Karpas-422 (cell line): ENCODE results near the gene PPM1M. TPM values are rescaled to one million over a fixed set of nuclear protein-coding genes. Genes with fewer than 3 reads are reported as not detected.

ENCODE experiments used
- DNase-seq: peaks from one replicate; pipeline ENCODE4 v3.0.0-alpha.2; 2015
- H2AFZ ChIP-seq: fragments of 200-600 bp; sonication (generic); 2 replicates; pipeline ENCODE4 v1.6.1; 2014; ENCODE audit warnings: antibody characterized with exemption, low read length, mixed read lengths
- H3K27ac ChIP-seq: fragments of 200-600 bp; sonication (generic); 2 replicates; pipeline ENCODE4 v1.5.1; 2014; ENCODE audit warnings: mild to moderate bottlenecking, low read length, moderate library complexity
- H3K27me3 ChIP-seq: fragments of 200-600 bp; sonication (generic); 2 replicates; pipeline ENCODE4 v1.6.1; 2014; ENCODE audit warnings: low read length, mixed read lengths
- H3K36me3 ChIP-seq: fragments of 200-600 bp; sonication (generic); 2 replicates; pipeline ENCODE4 v1.6.1; 2014; ENCODE audit warnings: low read length, mixed read lengths; ENCODE audit not compliant: insufficient read depth
- H3K4me1 ChIP-seq: fragments of 200-600 bp; sonication (generic); 2 replicates; pipeline ENCODE4 v1.6.1; 2014; ENCODE audit warnings: mild to moderate bottlenecking, low read length, mixed read lengths
- H3K4me2 ChIP-seq: fragments of 200-600 bp; sonication (generic); 2 replicates; pipeline ENCODE4 v1.6.1; 2014; ENCODE audit warnings: low read length, low read depth, mild to moderate bottlenecking; ENCODE audit not compliant: poor library complexity, severe bottlenecking
- H3K4me3 ChIP-seq: fragments of 200-600 bp; sonication (generic); 2 replicates; pipeline ENCODE4 v1.5.1; 2014; ENCODE audit warnings: mild to moderate bottlenecking, antibody characterized with exemption, low read length, mixed read lengths
- H3K79me2 ChIP-seq: fragments of 200-600 bp; sonication (generic); 2 replicates; pipeline ENCODE4 v1.6.1; 2014; ENCODE audit warnings: mild to moderate bottlenecking, low read length, mixed read lengths
- H3K9ac ChIP-seq: fragments of 200-600 bp; sonication (generic); 2 replicates; pipeline ENCODE4 v1.6.0; 2014; ENCODE audit warnings: low read length
- H3K9me2 ChIP-seq: fragments of 200-600 bp; sonication (generic), shearing (Covaris generic); replicated peaks from 2 replicates; pipeline ENCODE4 v1.6.0; 2014; ENCODE audit warnings: mild to moderate bottlenecking, low read length, moderate library complexity; ENCODE audit not compliant: insufficient read depth
- H3K9me3 ChIP-seq: fragments of 300-700, 200-600 bp; sonication (generic); 2 replicates; pipeline ENCODE4 v1.6.1; 2014; ENCODE audit warnings: low read length, mixed read lengths
- H4K20me1 ChIP-seq: fragments of 200-600 bp; sonication (generic); 2 replicates; pipeline ENCODE4 v1.6.1; 2014; ENCODE audit warnings: mild to moderate bottlenecking, antibody characterized with exemption, low read length, low read depth; ENCODE audit not compliant: insufficient read depth
- total RNA-seq: library from RNA; depleted of rRNA; stranded (reverse); fragments of >200 nt; shearing (Covaris generic); gene quantifications from 2 replicates; pipeline ENCODE4 v1.2.3, GENCODE V29; 2014; ENCODE audit warnings: low replicate concordance

The PPM1M gene
- total RNA-seq, 1 experiment from 2014 or later = 35.4 TPM

DNA sequence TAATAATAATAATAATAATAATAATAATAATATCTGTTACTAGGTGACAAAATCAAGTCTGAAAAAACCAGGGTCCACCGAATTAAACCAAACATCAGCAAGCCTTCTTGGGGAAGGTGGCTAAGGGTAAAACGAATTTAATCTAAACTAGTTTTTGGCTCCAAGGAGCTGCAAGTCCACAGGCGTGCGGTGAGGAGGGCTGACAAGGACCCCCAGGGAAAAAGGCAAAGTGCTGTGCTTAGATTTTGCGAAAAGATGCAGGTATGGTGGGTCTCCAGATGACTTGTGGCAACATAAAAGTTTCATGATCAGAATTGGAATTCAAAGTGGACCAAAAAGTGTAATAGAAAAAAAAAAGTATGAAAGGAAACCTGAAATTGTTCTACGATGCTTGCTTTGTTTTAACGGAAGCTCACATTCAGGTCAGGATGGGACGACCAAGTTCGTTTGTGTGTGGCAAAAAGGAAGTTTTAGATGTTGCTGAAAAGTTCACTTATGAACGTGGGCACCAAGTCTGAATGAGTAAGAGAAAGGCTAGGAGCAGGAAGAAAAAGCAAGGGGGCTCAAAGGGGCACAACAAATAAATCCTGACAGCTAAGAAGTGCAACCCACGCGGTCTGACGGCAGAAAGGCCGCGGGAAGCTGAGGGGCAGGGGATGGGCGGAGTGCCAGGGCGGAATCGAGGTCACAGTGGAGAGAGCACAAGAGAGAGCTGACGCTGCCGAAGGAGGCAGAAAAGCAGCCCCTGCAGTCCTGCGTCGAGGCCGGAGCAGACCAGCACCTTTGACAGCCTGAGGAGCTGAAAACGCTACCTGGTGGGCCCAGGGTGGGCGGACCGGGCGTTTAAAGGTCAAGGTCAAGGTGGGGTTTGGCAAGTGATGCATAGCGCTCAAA is 31.8 kb downstream of the PPM1M start:
- DNase-seq = peak; percentile 92
- no peaks in the 10 kb centered on the region for H3K27me3 ChIP-seq
- peak overlapping the region; percentile 93 for H3K4me2 ChIP-seq
- H3K9ac ChIP-seq = peak overlapping the region; percentile 98
- no peaks in the 10 kb centered on the region for H3K9me2 ChIP-seq
- H3K27ac ChIP-seq = peak overlapping the region; percentile 86
- peaks cover 59% of the 10 kb centered on the region for H3K79me2 ChIP-seq
- H4K20me1 ChIP-seq = peaks cover 44% of the 10 kb centered on the region
- H3K36me3 ChIP-seq = peaks cover 30% of the 10 kb centered on the region
- H3K9me3 ChIP-seq = no peaks in the 10 kb centered on the region
- H3K4me3 ChIP-seq = peak overlapping the region; percentile 82
- no peak overlapping the region for H2AFZ ChIP-seq
- peaks cover 37% of the 10 kb centered on the region for H3K4me1 ChIP-seq

- Histone ChIP-seq H3K4me3 (peak overlapping the region; percentile 82), H3K4me1 (peaks cover 31% of the 10 kb centered on the region), H4K20me1 (peaks cover 39% of the 10 kb centered on the region), H3K4me2 (peak overlapping the region; percentile 93), H2AFZ (no peak overlapping the region), H3K9me3 (no peaks in the 10 kb centered on the region), H3K79me2 (peaks cover 52% of the 10 kb centered on the region), H3K9ac (peak overlapping the region; percentile 98), H3K9me2 (no peaks in the 10 kb centered on the region), H3K36me3 (peaks cover 23% of the 10 kb centered on the region), H3K27me3 (no peaks in the 10 kb centered on the region), H3K27ac (peak overlapping the region; percentile 86)
- DNase-seq = peak; percentile 84
Observed at GRCh38 chr3:52277972-52278509, 32.5 kb downstream of the PPM1M start.

- Histone ChIP-seq H3K79me2 (peaks cover 46% of the 10 kb centered on the region), H2AFZ (no peak within 1 kb of the TSS), H3K4me1 (peaks cover 27% of the 10 kb centered on the region)
Observed at GRCh38 chr3:52278510-52279069, 33.0 kb downstream of the PPM1M start, which contains the start of gene WDR82. Gene WDR82 (minus strand): TSS chr3:52278649. CDS start chr3:52278361, 288 bp downstream.

DNA sequence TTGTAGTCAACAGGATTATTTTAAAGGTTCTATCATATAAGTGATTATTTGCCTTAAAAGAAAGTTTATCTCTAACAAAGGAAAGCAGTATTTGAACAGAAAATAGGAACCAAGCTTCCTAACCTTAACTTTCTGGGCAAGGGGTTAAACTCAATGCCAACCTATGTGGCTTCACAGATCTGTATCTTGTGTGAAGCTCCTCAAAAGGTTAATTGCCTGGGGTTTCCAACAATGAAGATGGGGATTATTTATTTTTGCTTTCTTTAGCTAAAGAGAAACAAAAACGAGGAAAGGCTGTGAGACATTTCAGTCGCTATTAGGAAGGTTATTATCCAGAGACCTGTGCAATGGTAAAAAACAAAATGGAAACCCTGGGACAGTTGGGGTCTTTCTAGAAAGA is 34.0 kb downstream of the PPM1M start:
- H3K4me1 ChIP-seq = peaks cover 27% of the 10 kb centered on the region
- H3K79me2 ChIP-seq = peaks cover 36% of the 10 kb centered on the region
- H3K9ac ChIP-seq = peak overlapping the region; percentile 98
- no peak overlapping the region for H3K27ac ChIP-seq
- H3K4me2 ChIP-seq = peak overlapping the region; percentile 93
- H3K9me2 ChIP-seq = no peaks in the 10 kb centered on the region
- H3K4me3 ChIP-seq = peak overlapping the region; percentile 82
- H3K36me3 ChIP-seq = peaks cover 8% of the 10 kb centered on the region
- DNase-seq = no peak
- no peaks in the 10 kb centered on the region for H3K27me3 ChIP-seq
- peaks cover 24% of the 10 kb centered on the region for H4K20me1 ChIP-seq
- H3K9me3 ChIP-seq = no peaks in the 10 kb centered on the region
- no peak overlapping the region for H2AFZ ChIP-seq

More at GRCh38 chr3:52278510-52279069, 33.0 kb downstream of the PPM1M start, which contains the start of gene WDR82:
- Histone ChIP-seq H3K36me3 (peaks cover 18% of the 10 kb centered on the region), H3K27ac (peak within 1 kb of the TSS; percentile 86), H3K9ac (peak within 1 kb of the TSS; percentile 98), H4K20me1 (peaks cover 34% of the 10 kb centered on the region), H3K9me2 (no peaks in the 10 kb centered on the region), H3K9me3 (no peaks in the 10 kb centered on the region), H3K4me3 (peak within 1 kb of the TSS; percentile 82), H3K4me2 (peak within 1 kb of the TSS; percentile 93), H3K27me3 (no peaks in the 10 kb centered on the region)
- DNase-seq = peak; percentile 98

- no peaks in the 10 kb centered on the region for H3K27me3 ChIP-seq
- H3K4me3 ChIP-seq = no peak overlapping the region
- H3K79me2 ChIP-seq = peaks cover 31% of the 10 kb centered on the region
- H3K9me2 ChIP-seq = no peaks in the 10 kb centered on the region
- peaks cover 27% of the 10 kb centered on the region for H3K4me1 ChIP-seq
- H3K9ac ChIP-seq = 0 out of 2 replicates have a peak overlapping the region, but pooled peaks have one; percentile 98
- H2AFZ ChIP-seq = no peak overlapping the region
- H3K27ac ChIP-seq = no peak overlapping the region
- peaks cover 8% of the 10 kb centered on the region for H3K36me3 ChIP-seq
- no peaks in the 10 kb centered on the region for H3K9me3 ChIP-seq
- H4K20me1 ChIP-seq = peaks cover 23% of the 10 kb centered on the region
- DNase-seq = no peak
- H3K4me2 ChIP-seq = peak overlapping the region; percentile 93
Observed at GRCh38 chr3:52280050-52280461, 34.5 kb downstream of the PPM1M start.

- Histone ChIP-seq H3K79me2 (peaks cover 20% of the 10 kb centered on the region), H3K4me3 (no peak overlapping the region), H4K20me1 (peaks cover 3% of the 10 kb centered on the region; the same call in 1 of the 2 replicates), H3K9me2 (no peaks in the 10 kb centered on the region), H3K27me3 (no peaks in the 10 kb centered on the region), H3K27ac (no peak overlapping the region), H3K36me3 (no peaks in the 10 kb centered on the region; the same call in 1 of the 2 replicates), H3K4me1 (peaks cover 19% of the 10 kb centered on the region), H2AFZ (no peak overlapping the region), H3K9ac (no peak overlapping the region), H3K4me2 (no peak overlapping the region), H3K9me3 (no peaks in the 10 kb centered on the region)
- no peak for DNase-seq
Observed at GRCh38 chr3:52281981-52282801, 36.6 kb downstream of the PPM1M start.

GRCh38 chr3:52283306-52283705 is 37.7 kb downstream of the PPM1M start:
- H3K4me1 ChIP-seq = peaks cover 19% of the 10 kb centered on the region
- H3K27ac ChIP-seq = 0 out of 2 replicates have a peak overlapping the region, but pooled peaks have one; percentile 36

More at GRCh38 chr3:52283306-52283705, 37.7 kb downstream of the PPM1M start:
- H3K27me3 ChIP-seq = no peaks in the 10 kb centered on the region
- no peak overlapping the region for H3K4me2 ChIP-seq
- H3K4me3 ChIP-seq = no peak overlapping the region
- H3K9me3 ChIP-seq = no peaks in the 10 kb centered on the region
- DNase-seq = no peak
- H3K36me3 ChIP-seq = no peaks in the 10 kb centered on the region
- peaks cover 12% of the 10 kb centered on the region for H3K79me2 ChIP-seq
- H2AFZ ChIP-seq = no peak overlapping the region
- no peaks in the 10 kb centered on the region for H4K20me1 ChIP-seq
- no peak overlapping the region for H3K9ac ChIP-seq
- no peaks in the 10 kb centered on the region for H3K9me2 ChIP-seq
